H1 (cell line): ENCODE data around the gene PTPRT. TPM values are rescaled to one million over a fixed set of nuclear protein-coding genes. Genes with fewer than 3 reads are reported as not detected.
A peak's percentile ranks its signal among the peaks of the same experiment; 100 is the strongest.

Source experiments
- CTCF ChIA-PET: fragments of 300-600 bp; sonication (Branson Sonifier 250); formaldehyde crosslinking; loops from one replicate; lab custom pipeline; 2021; ENCODE audit not compliant: partially characterized antibody; lab: Charles Lee
- POLR2A ChIA-PET: fragments of 300-600 bp; sonication (Branson Sonifier 250); formaldehyde crosslinking; loops from one replicate; lab custom pipeline; 2021; ENCODE audit warnings: inconsistent platforms; ENCODE audit not compliant: partially characterized antibody; lab: Charles Lee
- DNase-seq, 2 experiments: peaks; one replicate each; pipeline versions ENCODE4 v3.0.0 to v3.0.0-alpha.2; 2010 to 2022; ENCODE audit warnings: low spot score in 2 of 2, low read depth in 1 of 2, mixed read lengths in 1 of 2
- FAIRE-seq: peaks from 2 replicates; lab custom pipeline; 2011; peaks lifted over from hg19 to GRCh38; lab: Jason Lieb, UNC
- H2AFZ ChIP-seq: 2 replicates; pipeline ENCODE4 v1.8.1; 2012; ENCODE audit warnings: low read length, inconsistent platforms
- H2AK5ac ChIP-seq: 2 replicates; pipeline ENCODE4 v1.6.1; 2013; ENCODE audit warnings: low read depth, low read length
- H2BK120ac ChIP-seq: replicated peaks from 2 replicates; pipeline ENCODE3; 2013; ENCODE audit warnings: low read depth, low read length, inconsistent platforms
- H2BK12ac ChIP-seq: 2 replicates; pipeline ENCODE4 v1.6.1; 2013; ENCODE audit warnings: low read depth, low read length
- H2BK15ac ChIP-seq: 2 replicates; pipeline ENCODE4 v1.6.1; 2013; ENCODE audit warnings: low read length
- H2BK20ac ChIP-seq: 2 replicates; pipeline ENCODE4 v1.6.1; 2013; ENCODE audit warnings: low read length
- H2BK5ac ChIP-seq: 2 replicates; pipeline ENCODE4 v1.6.1; 2013; ENCODE audit warnings: low read depth, low read length
- H3K14ac ChIP-seq: 2 replicates; pipeline ENCODE4 v1.6.1; 2013; ENCODE audit warnings: inconsistent platforms; ENCODE audit not compliant: insufficient read length
- H3K18ac ChIP-seq: 2 replicates; pipeline ENCODE4 v1.6.1; 2013; ENCODE audit warnings: low read length; ENCODE audit errors: extremely low read depth
- H3K23ac ChIP-seq: 2 replicates; pipeline ENCODE4 v1.6.1; 2013; ENCODE audit warnings: inconsistent platforms; ENCODE audit not compliant: insufficient read length
- H3K23me2 ChIP-seq: 2 replicates; pipeline ENCODE4 v1.6.1; 2013; ENCODE audit warnings: low read depth, low read length
- H3K27ac ChIP-seq: 2 replicates; pipeline ENCODE4 v1.6.1; 2011; ENCODE audit warnings: low read depth, low read length, inconsistent platforms
- H3K27me3 ChIP-seq, 4 experiments: replicated peaks in 1 of 4; 1 replicate in 1 of 4; 2 replicates in 3 of 4; pipeline versions ENCODE4 v1.6.1 to v1.8.1; 2011 to 2013; ENCODE audit warnings: low read length in 3 of 4, mild to moderate bottlenecking in 3 of 4, inconsistent platforms in 2 of 4, mixed read lengths in 2 of 4, moderate library complexity in 1 of 4; ENCODE audit not compliant: control insufficient read depth in 3 of 4, insufficient read depth in 3 of 4; ENCODE audit errors: extremely low read depth in 1 of 4
- H3K36me3 ChIP-seq, 4 experiments: 2 replicates each; pipeline versions ENCODE4 v1.6.1 to v1.8.1; 2011 to 2013; ENCODE audit warnings: mild to moderate bottlenecking in 4 of 4, low read length in 3 of 4, moderate library complexity in 2 of 4, control low read depth in 1 of 4, inconsistent platforms in 1 of 4; ENCODE audit not compliant: insufficient read depth in 4 of 4, control insufficient read depth in 2 of 4
- H3K4ac ChIP-seq: replicated peaks from 2 replicates; pipeline ENCODE3; 2013; ENCODE audit warnings: low read length, low read depth, mixed read lengths, inconsistent platforms; ENCODE audit not compliant: insufficient read length
- H3K4me1 ChIP-seq, 4 experiments: replicated peaks in 1 of 4; 1 replicate in 1 of 4; 2 replicates in 3 of 4; pipeline versions ENCODE4 v1.6.1 to v1.8.1; 2011 to 2013; ENCODE audit warnings: low read length in 3 of 4, inconsistent platforms in 2 of 4, mixed read lengths in 1 of 4; ENCODE audit not compliant: insufficient read depth in 4 of 4, control insufficient read depth in 3 of 4
- H3K4me2 ChIP-seq, 2 experiments: 2 replicates each; pipeline versions ENCODE4 v1.6.1 to v1.8.1; 2011 to 2013; ENCODE audit warnings: low read depth in 2 of 2, low read length in 2 of 2, control low read depth in 1 of 2, inconsistent platforms in 1 of 2, mild to moderate bottlenecking in 1 of 2; ENCODE audit not compliant: insufficient read depth in 1 of 2
- H3K4me3 ChIP-seq, 4 experiments: fragments of 200-600, 300-600 bp in 1 of 4; sonication (generic), shearing (Covaris generic), sonication (Bioruptor Twin) in 1 of 4; 2 replicates each; pipeline versions ENCODE4 v1.5.1 to v1.8.1; 2011 to 2016; ENCODE audit warnings: low read length in 4 of 4, low read depth in 3 of 4, control low read depth in 2 of 4, inconsistent platforms in 2 of 4, mild to moderate bottlenecking in 2 of 4, mixed read lengths in 1 of 4, moderate library complexity in 1 of 4; ENCODE audit not compliant: insufficient read depth in 2 of 4; ENCODE audit errors: extremely low read depth in 1 of 4
- H3K56ac ChIP-seq: replicated peaks from 2 replicates; pipeline ENCODE3; 2013; ENCODE audit warnings: low read depth, mild to moderate bottlenecking, mixed read lengths, low read length, inconsistent platforms; ENCODE audit not compliant: insufficient read length
- H3K79me1 ChIP-seq: 2 replicates; pipeline ENCODE4 v1.6.1; 2013; ENCODE audit warnings: low read depth, low read length, control low read depth
- H3K79me2 ChIP-seq, 2 experiments: 2 replicates each; pipeline versions ENCODE4 v1.6.1 to v1.8.1; 2012 to 2013; ENCODE audit warnings: low read length in 2 of 2, mild to moderate bottlenecking in 2 of 2, inconsistent platforms in 1 of 2; ENCODE audit not compliant: insufficient read depth in 2 of 2, control insufficient read depth in 1 of 2
- H3K9ac ChIP-seq, 4 experiments: replicated peaks in 1 of 4; 1 replicate in 1 of 4; 2 replicates in 3 of 4; pipeline versions ENCODE4 v1.6.1 to v1.8.1; 2011 to 2013; ENCODE audit warnings: low read depth in 3 of 4, low read length in 3 of 4, control low read depth in 2 of 4, mild to moderate bottlenecking in 2 of 4, moderate library complexity in 2 of 4, inconsistent platforms in 1 of 4; ENCODE audit errors: extremely low read depth in 1 of 4
- H3K9me3 ChIP-seq, 2 experiments: 2 replicates each; pipeline versions ENCODE4 v1.6.1 to v1.8.1; 2012 to 2013; ENCODE audit warnings: mild to moderate bottlenecking in 2 of 2, moderate library complexity in 2 of 2, control low read depth in 1 of 2, inconsistent platforms in 1 of 2, low read depth in 1 of 2, low read length in 1 of 2, mixed read lengths in 1 of 2; ENCODE audit not compliant: insufficient read depth in 2 of 2
- H4K20me1 ChIP-seq, 2 experiments: replicated peaks in 1 of 2; 2 replicates each; pipeline versions ENCODE3 to v1.8.1; 2011 to 2013; ENCODE audit warnings: inconsistent platforms in 2 of 2, low read length in 2 of 2, mild to moderate bottlenecking in 1 of 2; ENCODE audit not compliant: insufficient read depth in 2 of 2, control insufficient read depth in 1 of 2
- H4K5ac ChIP-seq: 2 replicates; pipeline ENCODE4 v1.6.1; 2013; ENCODE audit warnings: low read length, low read depth, mixed read lengths, inconsistent platforms; ENCODE audit not compliant: insufficient read length
- H4K8ac ChIP-seq: 2 replicates; pipeline ENCODE4 v1.8.0; 2013; ENCODE audit warnings: mild to moderate bottlenecking, moderate library complexity, low read length, inconsistent platforms; ENCODE audit not compliant: insufficient read depth; ENCODE audit errors: extremely low read depth
- H4K91ac ChIP-seq: replicated peaks from 2 replicates; pipeline ENCODE3; 2013; ENCODE audit warnings: low read length, mixed read lengths, inconsistent platforms; ENCODE audit not compliant: insufficient read length
- ASH2L ChIP-seq: fragments of 200-600, 300-600 bp; sonication (generic); IDR thresholded peaks from one replicate; pipeline ENCODE4 v1.7.1; 2017; ENCODE audit warnings: low read length
- KDM1A ChIP-seq: fragments of 200-600, 300-600 bp; sonication (generic); IDR thresholded peaks from 2 replicates; pipeline ENCODE4 v1.7.1; 2016; ENCODE audit warnings: mild to moderate bottlenecking, low read length, borderline replicate concordance
- WGBS, 2 experiments: shearing (Covaris generic) in 1 of 2; methylation state at CpG; one replicate each; pipeline versions ENCODE4 v1.1.6 to v1.1.7; 2013 to 2015; ENCODE audit warnings: low lambda C conversion rate in 2 of 2, mixed read lengths in 2 of 2, inconsistent platforms in 1 of 2, low coverage in 1 of 2, missing lambda C conversion rate in 1 of 2; ENCODE audit not compliant: insufficient replicate concordance in 2 of 2, insufficient coverage in 1 of 2, insufficient read length in 1 of 2; ENCODE audit errors: extremely low coverage in 1 of 2, missing lambda C conversion rate in 1 of 2; 5-methylcytosine and 5-hydroxymethylcytosine counted together
- polyA plus RNA-seq, 7 experiments: library from polyadenylated mRNA; depleted of rRNA in 3 of 7; stranded (reverse) in 5 of 7; unstranded in 2 of 7; fragments of >200 nt in 5 of 7; fragments of 200-250 nt in 2 of 7; gene quantifications; 1 replicate in 5 of 7; 2 replicates in 1 of 7; 4 replicates in 1 of 7; pipeline versions ENCODE4 v1.2.1 to v1.2.3, GENCODE V29; 2011 to 2013; ENCODE audit warnings: missing spikeins in 2 of 7, mixed read lengths in 2 of 7
- total RNA-seq: library from RNA; stranded (reverse); fragmentation: NEBNext Ultra II Directional; extraction: Animal tissue kit (Norgen Biotek cat#: 25700); gene quantifications from 2 replicates; pipeline ENCODE4 v1.2.1, GENCODE V29; 2021

The PTPRT gene
- total and polyA plus RNA-seq, 2 of the 8 experiments (the other 6 are each of a cell fraction or from before 2014, with no cell fraction given): 0.33 to 1.8 TPM

DNA sequence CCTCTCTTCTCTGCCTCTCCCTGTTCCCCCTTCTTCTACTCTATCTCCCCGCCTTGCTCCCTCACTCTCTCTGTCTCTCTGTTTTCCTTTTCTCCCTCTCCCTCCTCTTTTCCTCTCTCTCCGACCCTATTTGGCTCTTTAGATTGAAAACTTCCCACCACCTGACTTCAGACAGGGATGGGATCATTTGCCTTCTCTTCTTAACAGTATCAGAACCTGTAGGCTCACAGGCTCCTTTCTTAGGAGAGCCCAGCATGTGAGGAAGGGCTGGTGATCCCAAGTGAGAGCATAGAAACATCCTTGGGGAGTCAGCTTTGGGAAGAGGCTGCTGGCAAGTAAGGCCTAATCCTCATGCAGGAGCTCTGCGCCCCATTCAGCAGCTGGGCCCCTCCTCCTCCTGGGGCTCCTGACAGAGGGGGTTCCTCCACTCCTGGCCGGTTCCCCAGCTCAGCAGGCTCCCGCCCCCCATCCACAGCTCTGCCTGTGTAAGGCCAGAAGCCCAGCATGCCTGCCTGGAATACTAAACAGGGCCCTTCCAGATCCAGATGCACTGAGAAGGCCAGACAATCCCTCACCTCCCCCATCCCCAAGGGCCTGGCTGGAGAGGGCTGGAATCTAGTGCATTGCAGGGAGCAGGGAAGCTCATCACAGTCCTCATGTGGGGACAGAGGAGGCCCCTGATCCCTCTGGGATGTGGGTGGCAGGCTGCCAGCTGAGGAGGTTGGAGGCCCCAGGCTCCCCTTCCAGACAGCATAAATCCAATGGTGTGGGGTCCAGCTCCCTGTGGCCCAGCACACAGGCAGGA is 93.4 kb downstream of the PTPRT start:
- Histone ChIP-seq H3K4me2 (peak overlapping the region; percentile 12 to 21; a peak in 3 of 4 replicates), H3K36me3 (no peaks in the 10 kb centered on the region), H3K56ac (no peak overlapping the region), H2BK20ac (peak overlapping the region; percentile 68; the same call in 1 of the 2 replicates), H2BK15ac (no peak overlapping the region), H3K4me1 (peaks cover 0 to 5% (median 4%) of the 10 kb centered on the region in 4 experiments; a peak in 4 of 7 replicates), H4K8ac (no peak overlapping the region; the same call in 1 of the 2 replicates), H3K9ac (no peak overlapping the region), H3K9me3 (no peaks in the 10 kb centered on the region; a peak in 1 of 4 replicates), H2BK120ac (no peak overlapping the region), H3K27ac (no peak overlapping the region), H3K23me2 (no peaks in the 10 kb centered on the region; the same call in 1 of the 2 replicates), H3K79me1 (no peaks in the 10 kb centered on the region), H3K18ac (no peak overlapping the region), H3K27me3 (no peaks in the 10 kb centered on the region), H2BK12ac (no peak overlapping the region), H3K4ac (no peak overlapping the region), H3K23ac (no peak overlapping the region), H3K14ac (no peak overlapping the region), H4K5ac (no peak overlapping the region), H3K4me3 (no peak overlapping the region), H2AK5ac (no peak overlapping the region), H4K91ac (peak overlapping the region; percentile 16), H4K20me1 (no peaks in the 10 kb centered on the region), H3K79me2 (no peaks in the 10 kb centered on the region; a peak in 1 of 4 replicates), H2BK5ac (no peak overlapping the region), H2AFZ (peak overlapping the region; percentile 26; the same call in 1 of the 2 replicates)
- ChIA-PET CTCF (interaction anchor here (0.6 to 1.3 kb wide), 6 partner anchors 9 to 1215 kb away, joined by 3 to 6 read pairs (median 3); no protein-coding TSS in a partner anchor), POLR2A (interaction anchor here (1.0 kb wide), 1 partner anchor 11 kb away, joined by 3 read pairs; no protein-coding TSS in a partner anchor)
- DNase-seq: peak in 1 of 2 experiments; percentile 44
- 61% methylated on average over 5 of the region's 5 CpGs; no CpG with 5 or more reads in 1 of the 2 experiments for WGBS, 2 experiments
- no peak for FAIRE-seq
- TF ChIP-seq KDM1A: no peak
- TF ChIP-seq ASH2L: peak; percentile 26
